HEK293 (cell line): ENCODE measurements around the gene POLL.

ENCODE experiments used
- ATF2 ChIP-seq: fragments of 450-650 bp; formaldehyde crosslinking; IDR thresholded peaks from 2 replicates; pipeline ENCODE4 v1.5.1; 2016; ENCODE audit warnings: missing biosample characterization, missing genetic modification characterization, low read depth
- CTCF ChIP-seq: fragments of 450-650 bp; formaldehyde crosslinking; IDR thresholded peaks from 2 replicates; pipeline ENCODE4 v1.5.1; 2016; ENCODE audit warnings: missing biosample characterization, missing genetic modification characterization
- KLF17 ChIP-seq: fragments of 450-650 bp; formaldehyde crosslinking; IDR thresholded peaks from 2 replicates; pipeline ENCODE4 v1.5.1; 2016; ENCODE audit warnings: missing biosample characterization, missing genetic modification characterization
- KLF9 ChIP-seq: fragments of 450-650 bp; formaldehyde crosslinking; IDR thresholded peaks from 2 replicates; pipeline ENCODE4 v1.5.1; 2016; ENCODE audit warnings: missing biosample characterization, missing genetic modification characterization, low read depth
- MZF1 ChIP-seq: fragments of 450-650 bp; formaldehyde crosslinking; IDR thresholded peaks from 2 replicates; pipeline ENCODE4 v1.5.1; 2017; ENCODE audit warnings: missing biosample characterization, missing genetic modification characterization, borderline replicate concordance
- OVOL3 ChIP-seq: fragments of 450-650 bp; formaldehyde crosslinking; IDR thresholded peaks from 2 replicates; pipeline ENCODE4 v1.5.1; 2016; ENCODE audit warnings: missing biosample characterization, missing genetic modification characterization
- PRDM6 ChIP-seq: fragments of 450-650 bp; formaldehyde crosslinking; IDR thresholded peaks from 2 replicates; pipeline ENCODE4 v1.5.1; 2017; ENCODE audit warnings: missing biosample characterization, missing genetic modification characterization
- SP2 ChIP-seq: fragments of 450-650 bp; formaldehyde crosslinking; IDR thresholded peaks from 2 replicates; pipeline ENCODE4 v1.5.1; 2016; ENCODE audit warnings: missing biosample characterization, missing genetic modification characterization
- SP7 ChIP-seq: fragments of 450-650 bp; formaldehyde crosslinking; IDR thresholded peaks from 2 replicates; pipeline ENCODE4 v1.5.1; 2016; ENCODE audit warnings: missing biosample characterization, missing genetic modification characterization
- YY1 ChIP-seq: fragments of 450-650 bp; formaldehyde crosslinking; IDR thresholded peaks from 2 replicates; pipeline ENCODE4 v1.5.1; 2018; ENCODE audit warnings: missing biosample characterization, missing genetic modification characterization
- ZBTB20 ChIP-seq: fragments of 450-650 bp; formaldehyde crosslinking; IDR thresholded peaks from 2 replicates; pipeline ENCODE4 v1.5.1; 2016; ENCODE audit warnings: missing biosample characterization, missing genetic modification characterization
- ZBTB44 ChIP-seq: fragments of 450-650 bp; IDR thresholded peaks from 2 replicates; pipeline ENCODE4 v1.5.1; 2018; ENCODE audit warnings: missing biosample characterization, mild to moderate bottlenecking, missing genetic modification characterization
- ZBTB6 ChIP-seq: fragments of 450-650 bp; formaldehyde crosslinking; IDR thresholded peaks from 2 replicates; pipeline ENCODE4 v1.5.1; 2017; ENCODE audit warnings: missing biosample characterization, missing genetic modification characterization
- ZBTB8A ChIP-seq: fragments of 450-650 bp; formaldehyde crosslinking; IDR thresholded peaks from 2 replicates; pipeline ENCODE4 v1.5.1; 2016; ENCODE audit warnings: missing biosample characterization, missing genetic modification characterization
- ZFP3 ChIP-seq: fragments of 450-650 bp; formaldehyde crosslinking; IDR thresholded peaks from 2 replicates; pipeline ENCODE4 v1.5.1; 2016; ENCODE audit warnings: low read depth, missing biosample characterization, missing genetic modification characterization
- ZFP37 ChIP-seq: fragments of 450-650 bp; formaldehyde crosslinking; IDR thresholded peaks from 2 replicates; pipeline ENCODE4 v1.5.1; 2016; ENCODE audit warnings: missing biosample characterization, missing genetic modification characterization
- ZFP69B ChIP-seq: fragments of 450-650 bp; formaldehyde crosslinking; IDR thresholded peaks from 2 replicates; pipeline ENCODE4 v1.5.1; 2016; ENCODE audit warnings: missing biosample characterization, missing genetic modification characterization
- ZNF133 ChIP-seq: fragments of 450-650 bp; formaldehyde crosslinking; IDR thresholded peaks from 2 replicates; pipeline ENCODE4 v1.5.1; 2016; ENCODE audit warnings: missing biosample characterization, missing genetic modification characterization
- ZNF174 ChIP-seq: fragments of 450-650 bp; formaldehyde crosslinking; IDR thresholded peaks from 2 replicates; pipeline ENCODE4 v1.5.0; 2017; ENCODE audit warnings: missing biosample characterization, mild to moderate bottlenecking, missing genetic modification characterization
- ZNF19 ChIP-seq: fragments of 450-650 bp; formaldehyde crosslinking; IDR thresholded peaks from 2 replicates; pipeline ENCODE4; 2016; ENCODE audit warnings: missing biosample characterization, missing genetic modification characterization, low read depth
- ZNF280C ChIP-seq: fragments of 450-650 bp; formaldehyde crosslinking; IDR thresholded peaks from 2 replicates; pipeline ENCODE4 v1.5.1; 2016; ENCODE audit warnings: missing biosample characterization, missing genetic modification characterization
- ZNF324 ChIP-seq: fragments of 450-650 bp; formaldehyde crosslinking; IDR thresholded peaks from 2 replicates; pipeline ENCODE4 v1.5.1; 2016; ENCODE audit warnings: missing biosample characterization, missing genetic modification characterization
- ZNF394 ChIP-seq: fragments of 450-650 bp; formaldehyde crosslinking; IDR thresholded peaks from 2 replicates; pipeline ENCODE4 v1.5.1; 2016; ENCODE audit warnings: missing biosample characterization, missing genetic modification characterization, mild to moderate bottlenecking, moderate library complexity, borderline replicate concordance
- ZNF707 ChIP-seq: fragments of 450-650 bp; formaldehyde crosslinking; IDR thresholded peaks from 2 replicates; pipeline ENCODE4 v1.5.1; 2016; ENCODE audit warnings: missing biosample characterization, missing genetic modification characterization
- ZSCAN4 ChIP-seq: fragments of 450-650 bp; formaldehyde crosslinking; IDR thresholded peaks from 2 replicates; pipeline ENCODE4 v1.5.1; 2017; ENCODE audit warnings: missing biosample characterization, missing genetic modification characterization
- ZXDB ChIP-seq: fragments of 450-650 bp; formaldehyde crosslinking; IDR thresholded peaks from 2 replicates; pipeline ENCODE4 v1.5.1; 2016; ENCODE audit warnings: missing biosample characterization, missing genetic modification characterization

The POLL gene

GRCh38 chr10:101566333-101567164, 21.5 kb downstream of the POLL start (continued):
- TF ChIP-seq CTCF (tag by site-specific recombination): 0 out of 2 replicates have a peak, but pooled peaks have one; percentile 45
- no peak for TF ChIP-seq ZNF280C (tag by site-specific recombination)
- 0 out of 2 replicates have a peak, but pooled peaks have one; percentile 7 for TF ChIP-seq ZFP3 (tag by site-specific recombination)
- no peak for TF ChIP-seq ZNF174 (tag by site-specific recombination)
- peak; percentile 25 for TF ChIP-seq ZFP69B
- 0 out of 2 replicates have a peak, but pooled peaks have one; percentile 12 for TF ChIP-seq ZBTB6 (tag by site-specific recombination)
- peak; percentile 68 for TF ChIP-seq SP2 (tag by site-specific recombination)
- peak; percentile 85 for TF ChIP-seq SP7 (tag by site-specific recombination)
- peak; percentile 31; the same call in 1 of the 2 replicates for TF ChIP-seq ZBTB44 (tag by site-specific recombination)
- TF ChIP-seq ZNF19 (tag by site-specific recombination): no peak
- no peak for TF ChIP-seq ZNF707
- peak; percentile 76 for TF ChIP-seq KLF17 (tag by site-specific recombination)
- peak; percentile 40; the same call in 1 of the 2 replicates for TF ChIP-seq YY1 (tag by site-specific recombination)
- peak; percentile 86 for TF ChIP-seq ZNF324
- TF ChIP-seq KLF9 (tag by site-specific recombination): peak; percentile 58
- TF ChIP-seq ZNF133: no peak
- TF ChIP-seq ATF2 (tag by site-specific recombination): peak; percentile 41; the same call in 1 of the 2 replicates
- TF ChIP-seq ZFP37: 0 out of 2 replicates have a peak, but pooled peaks have one; percentile 22
- peak; percentile 80 for TF ChIP-seq ZXDB (tag by site-specific recombination)
- TF ChIP-seq ZBTB8A (tag by site-specific recombination): peak; percentile 90
- TF ChIP-seq PRDM6 (tag by site-specific recombination): no peak
- no peak; the same call in 1 of the 2 replicates for TF ChIP-seq ZBTB20 (tag by site-specific recombination)
- peak; percentile 80 for TF ChIP-seq OVOL3
- peak; percentile 72 for TF ChIP-seq ZSCAN4 (tag by site-specific recombination)
- 0 out of 2 replicates have a peak, but pooled peaks have one; percentile 49 for TF ChIP-seq ZNF394 (tag by site-specific recombination)
- TF ChIP-seq MZF1 (tag by site-specific recombination): no peak
